ENCODE results near the gene PLPP2.

DNA sequence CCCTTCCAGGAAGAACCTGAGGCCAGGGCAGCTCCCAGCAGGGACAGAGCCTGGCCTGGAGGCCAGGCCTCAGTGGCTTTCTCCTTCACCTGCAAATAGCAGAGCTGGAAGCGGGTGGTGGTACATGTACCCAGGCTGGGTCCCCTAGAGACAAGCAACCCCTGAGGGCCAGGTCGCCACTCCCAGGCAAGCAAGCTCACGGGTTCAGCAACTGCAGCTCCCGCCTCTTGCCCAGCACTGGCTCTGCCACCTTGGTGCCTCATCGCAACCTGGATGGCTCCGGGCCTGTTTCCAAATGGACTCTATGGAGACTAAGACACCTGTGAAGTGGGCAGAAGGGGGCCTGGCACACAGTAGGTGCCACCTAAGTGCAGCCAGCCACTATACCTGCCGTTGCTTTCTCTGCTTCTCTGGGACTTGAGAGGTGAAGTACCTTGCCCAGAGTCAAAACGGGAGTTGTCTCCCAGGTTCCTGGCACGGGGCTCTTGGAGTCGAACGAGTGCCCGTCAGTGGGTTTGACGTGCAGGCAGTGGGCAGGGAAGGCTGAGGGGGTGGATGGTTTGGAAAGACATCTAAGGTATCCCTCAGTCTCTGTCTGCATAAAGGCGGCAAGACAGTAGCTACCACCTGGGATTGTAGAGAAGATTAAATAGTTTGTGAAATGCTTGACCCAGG is 2.4 kb upstream of the PLPP2 start:
- TF ChIP-seq CTCF (IDR thresholded peaks at IDR 0.05) (no peak), ZFX (IDR thresholded peaks at IDR 0.05; ENCODE audit: borderline replicate concordance) (no peak)

All from 22Rv1 (cell line).